Esophagus muscularis mucosa (tissue), 4 donors: ENCODE results near the gene TXNDC11. TPM values are rescaled to one million over a fixed set of nuclear protein-coding genes. Genes with fewer than 3 reads are reported as not detected.

Source experiments
- DNase-seq: peaks from one replicate; pipeline ENCODE4 v3.0.0-alpha.2; 2017; ENCODE audit errors: extremely low spot score
- H3K27ac ChIP-seq, 4 donors: fragments of 200-600 bp; sonication (generic); replicated peaks in 1 of 4; 1 replicate in 3 of 4; 2 replicates in 1 of 4; pipeline ENCODE4 v1.5.1; 2016 to 2019; ENCODE audit warnings: mild to moderate bottlenecking in 1 of 4
- H3K27me3 ChIP-seq, 4 donors: fragments of 200-600 bp; sonication (generic); one replicate each; pipeline versions ENCODE4 v1.5.1 to v1.6.0; 2016 to 2019
- H3K36me3 ChIP-seq, 4 donors: fragments of 200-600 bp; sonication (generic); one replicate each; pipeline ENCODE4 v1.5.1; 2016 to 2019
- H3K4me1 ChIP-seq, 4 donors: fragments of 200-600 bp; sonication (generic); one replicate each; pipeline ENCODE4 v1.5.1; 2016 to 2019
- H3K4me3 ChIP-seq, 4 donors: fragments of 200-600 bp; sonication (generic); 1 replicate in 2 of 4; 2 replicates in 2 of 4; pipeline ENCODE4 v1.5.1; 2016 to 2019; ENCODE audit warnings: mild to moderate bottlenecking in 4 of 4, moderate library complexity in 1 of 4
- H3K9me3 ChIP-seq, 4 donors: fragments of 200-600 bp; sonication (generic); 1 replicate in 3 of 4; 2 replicates in 1 of 4; pipeline ENCODE4 v1.5.1; 2016 to 2019
- EP300 ChIP-seq: sonication (generic); formaldehyde crosslinking; IDR thresholded peaks from one replicate; pipeline ENCODE4 v1.6.1; 2017; ENCODE audit warnings: antibody characterized with exemption
- POLR2A ChIP-seq: fragments of 450-650 bp; IDR thresholded peaks from one replicate; pipeline ENCODE4 v1.6.1; 2017; ENCODE audit warnings: antibody characterized with exemption, moderate library complexity, mild to moderate bottlenecking, low read depth
- POLR2AphosphoS5 ChIP-seq, 2 donors: sonication (generic); formaldehyde crosslinking; IDR thresholded peaks; one replicate each; pipeline ENCODE4 v1.6.1; 2017; ENCODE audit warnings: antibody characterized with exemption in 2 of 2
- WGBS: methylation state at CpG from one replicate; pipeline ENCODE4 v1.1.5; 2018; 5-methylcytosine and 5-hydroxymethylcytosine counted together
- intact Hi-C: fragments of 100-400 bp; cut with DNase I; formaldehyde crosslinking; loops from one replicate; pipeline ENCODE4 v1.15.1; 2023
- total RNA-seq, 4 donors: library from RNA; depleted of rRNA; stranded (reverse); fragments of >200 nt; gene quantifications; one replicate each; pipeline versions ENCODE4 v1.1.0 to v1.2.1, GENCODE V29; 2016
- TF ChIP-seq, protein P1 (sequence below), 3 experiments: fragments of 200-600 bp in 2 of 3; fragments of 450-650 bp in 1 of 3; sonication (generic) in 2 of 3; IDR thresholded peaks; one replicate each; pipeline ENCODE4 v1.5.1; 2017 to 2019; ENCODE audit warnings: antibody characterized with exemption in 3 of 3, mild to moderate bottlenecking in 2 of 3, moderate library complexity in 1 of 3

TXNDC11 gene
- total RNA-seq, 4 donors from 2014 or later: 32.4 to 47.2 (median 38.2) TPM

DNA sequence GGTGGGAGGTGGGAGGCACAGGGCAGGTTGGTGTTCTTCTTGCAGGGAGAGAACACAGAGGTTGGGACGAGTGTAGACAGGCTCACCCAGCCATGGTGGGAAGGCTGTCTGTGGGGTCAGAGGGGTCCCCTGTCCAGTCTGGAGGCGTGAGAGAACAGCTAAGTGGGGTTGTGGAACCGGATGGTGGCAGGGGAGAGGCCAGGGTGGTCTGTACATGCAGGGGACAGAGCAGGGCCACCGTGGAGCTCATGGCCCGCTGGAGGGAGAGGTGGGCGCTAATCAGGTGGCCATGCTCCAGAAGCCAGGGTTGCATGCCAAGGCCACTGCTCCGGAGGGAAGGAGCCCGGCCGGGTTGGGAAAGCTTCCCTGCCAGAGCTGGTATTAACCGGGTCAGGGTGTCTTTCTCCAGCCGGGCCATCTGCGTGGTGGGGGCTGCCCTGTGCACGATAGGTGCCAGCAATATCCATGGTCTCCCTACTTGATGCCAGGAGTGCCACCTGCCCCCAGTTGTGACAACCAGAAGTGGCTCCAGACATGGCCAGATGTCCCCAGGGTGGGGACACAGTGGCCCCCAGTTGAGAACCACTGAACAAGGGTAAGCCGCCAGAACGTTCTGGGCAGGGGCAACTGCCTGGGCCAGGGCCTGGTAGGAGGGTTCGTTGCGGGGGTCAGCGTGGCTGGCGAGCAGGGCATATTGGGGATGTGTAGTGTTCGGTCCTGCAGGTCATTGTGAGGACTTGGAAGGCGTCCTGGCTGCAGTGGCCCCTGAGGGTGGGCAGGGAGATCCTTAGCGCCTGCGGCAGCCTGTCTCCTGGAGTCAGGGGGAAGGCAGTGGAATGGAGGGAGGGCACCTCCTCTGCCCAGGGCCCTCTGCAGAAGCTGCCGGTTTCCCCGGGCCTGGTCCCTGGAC, 69.3 kb downstream of the TXNDC11 start:
- H3K36me3 ChIP-seq: peaks cover 0 to 30% (median 26%) of the 10 kb centered on the region in 4 donors
- H3K9me3 ChIP-seq: no peaks in the 10 kb centered on the region
- no peak for DNase-seq
- WGBS: 65% methylated on average over 12 of the region's 25 CpGs
- TF ChIP-seq EP300 (no peak), POLR2A (no peak), POLR2AphosphoS5 (IDR thresholded peaks at IDR 0.05) (no peak)
- TF ChIP-seq, protein P1, sequence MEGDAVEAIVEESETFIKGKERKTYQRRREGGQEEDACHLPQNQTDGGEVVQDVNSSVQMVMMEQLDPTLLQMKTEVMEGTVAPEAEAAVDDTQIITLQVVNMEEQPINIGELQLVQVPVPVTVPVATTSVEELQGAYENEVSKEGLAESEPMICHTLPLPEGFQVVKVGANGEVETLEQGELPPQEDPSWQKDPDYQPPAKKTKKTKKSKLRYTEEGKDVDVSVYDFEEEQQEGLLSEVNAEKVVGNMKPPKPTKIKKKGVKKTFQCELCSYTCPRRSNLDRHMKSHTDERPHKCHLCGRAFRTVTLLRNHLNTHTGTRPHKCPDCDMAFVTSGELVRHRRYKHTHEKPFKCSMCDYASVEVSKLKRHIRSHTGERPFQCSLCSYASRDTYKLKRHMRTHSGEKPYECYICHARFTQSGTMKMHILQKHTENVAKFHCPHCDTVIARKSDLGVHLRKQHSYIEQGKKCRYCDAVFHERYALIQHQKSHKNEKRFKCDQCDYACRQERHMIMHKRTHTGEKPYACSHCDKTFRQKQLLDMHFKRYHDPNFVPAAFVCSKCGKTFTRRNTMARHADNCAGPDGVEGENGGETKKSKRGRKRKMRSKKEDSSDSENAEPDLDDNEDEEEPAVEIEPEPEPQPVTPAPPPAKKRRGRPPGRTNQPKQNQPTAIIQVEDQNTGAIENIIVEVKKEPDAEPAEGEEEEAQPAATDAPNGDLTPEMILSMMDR (IDR thresholded peaks at IDR 0.05): no peak
- peak overlapping the region; percentile 24 to 66 (median 50) for H3K27ac ChIP-seq
- H3K4me3 ChIP-seq: no peak overlapping the region
- no peaks in the 10 kb centered on the region for H3K27me3 ChIP-seq
- intact Hi-C loops: loop anchor here (10.0 kb wide), 1 partner anchor 61 kb away; no protein-coding TSS in a partner anchor
- peaks cover 78 to 84% (median 81%) of the 10 kb centered on the region in 4 donors for H3K4me1 ChIP-seq

DNA sequence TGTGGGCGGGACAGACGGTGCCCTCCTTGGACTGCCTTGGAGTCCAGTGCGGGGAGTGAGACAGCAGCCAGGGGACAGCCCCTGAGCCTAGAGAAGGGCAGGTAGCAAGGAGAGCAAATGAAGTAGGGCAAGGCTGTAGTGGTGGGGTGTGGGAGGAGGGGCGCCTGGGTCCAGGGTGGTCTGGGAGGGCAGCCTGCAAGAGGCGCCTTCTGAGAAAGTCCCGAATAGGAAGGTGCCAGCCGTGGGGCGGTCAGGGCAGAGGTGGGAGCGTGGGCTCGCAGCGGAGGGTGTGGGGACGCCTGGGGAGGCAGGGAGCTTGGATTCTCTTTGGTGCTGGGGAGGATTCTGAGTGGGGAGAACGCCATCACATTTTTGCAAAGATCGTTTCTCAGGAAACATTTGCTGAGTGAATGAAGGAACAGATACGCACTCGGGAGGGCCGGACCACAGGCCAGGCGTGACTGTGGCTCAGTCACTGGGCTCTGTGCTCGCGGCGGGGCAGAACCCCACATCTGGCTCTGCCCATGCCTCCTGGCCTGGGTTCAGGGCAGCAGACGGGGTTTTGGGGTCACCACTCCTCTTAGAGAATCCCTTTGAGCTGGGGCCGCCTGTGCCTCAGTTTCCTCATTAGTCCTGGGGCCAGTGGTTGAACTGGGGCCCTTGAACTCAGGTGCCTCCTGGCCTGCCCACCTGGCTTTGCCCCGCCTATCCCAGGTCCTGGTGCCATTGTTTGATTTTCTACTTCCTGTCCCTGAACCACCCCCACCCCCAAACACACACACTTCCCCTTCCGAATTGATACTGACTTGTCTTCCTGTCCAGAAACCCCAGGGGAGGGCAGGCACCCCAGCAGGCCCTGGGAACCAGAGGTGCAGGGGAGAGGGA, 70.2 kb downstream of the TXNDC11 start:
- Histone ChIP-seq H3K27me3 (no peaks in the 10 kb centered on the region), H3K27ac (peak overlapping the region; percentile 24 to 66 (median 50)), H3K36me3 (peaks cover 0 to 21% (median 17%) of the 10 kb centered on the region in 4 donors), H3K4me3 (no peak overlapping the region), H3K9me3 (no peaks in the 10 kb centered on the region), H3K4me1 (peaks cover 75 to 80% (median 77%) of the 10 kb centered on the region in 4 donors)
- 83% methylated on average over 22 of the region's 25 CpGs for WGBS
- TF ChIP-seq POLR2A (no peak), POLR2AphosphoS5 (IDR thresholded peaks at IDR 0.05) (no peak), EP300 (no peak)
- TF ChIP-seq, protein P1 (IDR thresholded peaks at IDR 0.05): no peak
- intact Hi-C loops: loop anchor here (10.0 kb wide), 1 partner anchor 62 kb away; no protein-coding TSS in a partner anchor
- DNase-seq: no peak

DNA sequence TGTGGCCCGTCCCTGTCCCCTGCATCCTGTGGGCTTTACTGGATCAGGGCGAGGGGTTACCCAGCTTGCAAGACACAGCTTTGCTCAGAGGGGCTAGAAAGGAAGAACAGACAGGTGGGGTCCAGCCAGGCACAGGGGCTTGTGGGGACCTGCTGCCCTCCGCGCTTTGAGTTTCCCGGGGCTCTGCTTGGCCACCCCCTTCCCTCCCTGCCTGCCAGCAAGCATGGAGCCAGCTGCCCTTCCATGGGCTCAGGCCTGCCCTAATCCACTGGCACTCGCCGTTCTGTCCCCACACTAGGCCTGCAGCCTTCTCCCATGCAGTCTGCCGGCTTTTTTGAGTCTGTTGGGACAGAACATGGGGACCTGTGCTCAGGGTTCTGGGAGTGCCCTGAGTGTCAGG, 71.0 kb downstream of the TXNDC11 start:
- peaks cover 70 to 74% (median 74%) of the 10 kb centered on the region in 4 donors for H3K4me1 ChIP-seq
- no peak for DNase-seq

DNA sequence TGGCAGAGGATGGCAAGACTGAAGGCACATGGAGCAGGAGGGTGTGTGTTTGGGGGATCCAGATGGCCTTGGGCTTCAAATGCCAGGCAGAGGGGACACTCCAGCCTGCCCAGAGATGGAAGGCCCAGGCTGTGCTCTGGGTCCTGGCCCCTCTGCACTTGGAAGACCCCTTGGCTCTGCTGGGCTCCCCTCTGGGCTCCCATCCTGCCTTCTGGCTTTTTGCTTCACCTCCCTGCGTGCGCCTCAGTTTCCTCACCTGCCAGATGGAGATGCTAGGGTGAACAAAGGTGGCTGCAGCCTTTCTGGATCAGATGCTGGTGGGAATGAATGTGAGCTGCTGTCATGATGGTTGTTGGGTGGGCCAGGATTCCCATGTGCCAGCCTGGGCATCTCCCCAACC, 71.4 kb downstream of the TXNDC11 start:
- no peak for DNase-seq
- WGBS: no CpG with 5 or more reads among the region's 2 CpGs
- Histone ChIP-seq H3K4me1 (peaks cover 70 to 74% (median 74%) of the 10 kb centered on the region in 4 donors), H3K36me3 (peaks cover 0 to 9% (median 6%) of the 10 kb centered on the region in 4 donors), H3K9me3 (no peaks in the 10 kb centered on the region), H3K27ac (peak overlapping the region in 3 of 4 donors; percentile 78 to 85 (median 84)), H3K4me3 (no peak overlapping the region), H3K27me3 (no peaks in the 10 kb centered on the region)
- intact Hi-C loops: loop anchor here (10.0 kb wide), 1 partner anchor 64 kb away; no protein-coding TSS in a partner anchor
- TF ChIP-seq POLR2AphosphoS5 (IDR thresholded peaks at IDR 0.05): no peak
- no peak for TF ChIP-seq POLR2A
- TF ChIP-seq, protein P1 (IDR thresholded peaks at IDR 0.05): no peak

More for the DNA sequence above, 71.0 kb downstream of the TXNDC11 start:
- Histone ChIP-seq H3K36me3 (peaks cover 0 to 13% (median 10%) of the 10 kb centered on the region in 4 donors), H3K27me3 (no peaks in the 10 kb centered on the region), H3K9me3 (no peaks in the 10 kb centered on the region), H3K27ac (peak overlapping the region in 2 of 4 donors; percentile 66 to 78), H3K4me3 (no peak overlapping the region)
- WGBS: 86% methylated on average over 6 of the region's 8 CpGs
- TF ChIP-seq POLR2AphosphoS5 (IDR thresholded peaks at IDR 0.05) (no peak), EP300 (no peak), POLR2A (no peak)
- TF ChIP-seq, protein P1 (IDR thresholded peaks at IDR 0.05): no peak
- intact Hi-C loops: loop anchor here (10.0 kb wide), 1 partner anchor 63 kb away; no protein-coding TSS in a partner anchor
